Endometrial microvascular endothelial cells (primary cell): ENCODE results near the gene MUTYH. TPM values are rescaled to one million over a fixed set of nuclear protein-coding genes. Genes with fewer than 3 reads are reported as not detected.

Source experiments
- in situ Hi-C: cut with HindIII; loops from 2 replicates; pipeline ENCODE4 v1.10.0; 2017; ENCODE audit warnings: low sequenced_read_pairs, low pct_unique_long_range_greater_than_20kb; ENCODE audit errors: inconsistent ontology term
- total RNA-seq: library from RNA; depleted of rRNA; stranded (reverse); fragments of >200 nt; gene quantifications from one replicate; pipeline ENCODE4 v1.2.3, GENCODE V29; 2015; ENCODE audit errors: inconsistent ontology term

Gene MUTYH
- total RNA-seq, 1 donor from 2014 or later = 15.2 TPM

DNA sequence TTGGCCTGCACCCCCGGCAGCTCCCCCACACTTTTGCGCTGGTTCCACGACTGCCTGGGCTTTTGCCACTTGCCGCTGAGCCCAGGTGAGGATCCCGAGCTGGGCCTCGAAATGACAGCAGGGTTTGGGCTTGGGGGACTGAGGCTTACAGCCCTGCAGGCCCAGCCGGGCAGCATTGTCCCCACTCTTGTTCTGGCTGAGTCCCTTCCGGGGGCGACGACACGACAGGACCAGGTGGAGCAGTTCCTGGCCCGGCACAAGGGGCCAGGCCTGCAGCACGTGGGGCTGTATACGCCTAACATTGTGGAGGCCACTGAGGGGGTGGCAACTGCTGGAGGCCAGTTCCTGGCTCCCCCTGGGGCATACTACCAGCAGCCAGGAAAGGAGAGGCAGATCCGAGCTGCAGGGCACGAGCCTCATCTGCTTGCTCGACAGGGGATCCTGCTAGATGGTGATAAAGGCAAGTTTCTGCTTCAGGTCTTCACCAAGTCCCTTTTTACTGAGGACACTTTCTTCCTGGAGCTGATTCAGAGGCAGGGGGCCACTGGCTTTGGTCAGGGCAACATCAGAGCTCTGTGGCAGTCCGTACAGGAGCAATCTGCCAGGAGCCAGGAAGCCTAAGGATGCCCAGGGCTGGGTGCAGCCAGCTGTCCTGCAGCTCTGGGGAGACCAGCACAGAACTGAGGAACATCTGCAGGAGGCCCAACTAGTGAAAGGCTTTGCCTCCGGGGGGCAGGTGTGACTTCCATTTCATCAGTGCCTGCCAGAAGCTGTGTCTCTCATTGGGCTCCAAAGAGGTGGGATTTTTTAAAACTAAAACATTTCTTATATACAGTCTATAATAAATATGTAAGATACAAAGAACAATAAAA lies 12.4 kb downstream of the MUTYH start:
- in situ Hi-C loops = no loop called here

- in situ Hi-C loops = no loop called here
These were observed 13.3 kb downstream of the MUTYH start, which contains the start of gene HPDL for GRCh38 chr1:45326627-45327623. HPDL (plus strand) TSS chr1:45326895; CDS start chr1:45327149, 254 bp downstream.

- in situ Hi-C loops = no loop called here
These were observed 14.3 kb downstream of the MUTYH start for GRCh38 chr1:45325851-45326506.

- in situ Hi-C loops = no loop called here
These were observed 17.7 kb downstream of the MUTYH start for GRCh38 chr1:45322486-45323040.

DNA sequence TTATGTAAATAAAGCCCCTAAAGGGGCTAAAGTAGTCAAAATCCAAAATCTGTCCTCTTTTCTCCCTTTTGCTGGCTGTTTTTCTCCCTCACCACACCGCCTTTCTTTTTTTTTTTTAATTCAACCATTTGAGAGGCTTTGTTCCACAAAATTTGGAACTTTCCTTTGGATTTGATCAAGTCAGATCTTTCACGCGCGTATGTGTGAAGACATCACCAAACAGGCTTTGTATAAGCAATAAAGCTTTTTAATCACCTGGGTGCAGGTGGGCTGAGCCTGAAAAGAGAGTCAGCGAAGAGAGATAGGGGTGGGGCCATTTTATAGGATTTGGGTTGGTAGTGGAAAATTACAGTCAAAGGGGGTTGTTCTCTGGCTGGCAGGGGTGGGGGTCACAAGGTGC lies 18.8 kb downstream of the MUTYH start:
- in situ Hi-C loops = no loop called here

DNA sequence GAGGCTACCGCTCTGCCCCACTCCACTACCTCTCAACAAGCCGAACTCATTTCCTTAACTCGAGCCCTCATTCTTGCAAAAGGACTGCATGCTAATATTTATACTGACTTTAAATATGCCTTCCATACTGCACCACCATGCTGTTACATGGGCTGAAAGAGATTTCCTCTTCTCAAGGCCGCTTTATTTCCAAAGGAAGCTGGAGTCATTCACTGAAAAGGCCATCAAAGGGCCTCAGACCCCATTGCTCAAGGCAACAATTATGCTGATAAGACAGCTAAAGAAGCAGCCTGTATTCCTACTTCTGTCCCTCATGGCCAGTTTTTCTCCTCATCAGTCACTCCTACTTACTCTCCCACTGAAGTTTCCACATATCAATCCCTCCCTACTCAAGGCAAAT lies 20.5 kb downstream of the MUTYH start:
- in situ Hi-C loops = no loop called here

DNA sequence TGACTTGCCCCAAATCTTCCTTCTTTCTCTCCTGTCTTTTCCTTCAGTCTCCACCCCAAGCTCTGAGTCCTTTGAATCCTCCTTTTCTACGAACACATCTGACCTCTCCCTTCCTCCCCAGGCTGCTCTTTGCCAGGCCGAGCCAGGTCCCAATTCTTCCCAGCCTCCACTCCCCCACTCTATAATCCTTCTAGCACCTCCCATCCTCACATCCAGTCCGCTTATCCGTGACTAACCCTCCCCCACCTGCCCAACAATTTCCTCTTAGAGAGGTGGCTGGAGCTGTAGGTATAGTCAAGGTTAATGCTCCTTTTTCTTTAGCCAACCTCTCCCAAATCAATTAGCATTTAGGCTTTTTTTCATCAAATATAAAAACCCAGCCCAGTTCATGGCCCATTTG lies 23.1 kb downstream of the MUTYH start:
- in situ Hi-C loops = no loop called here

- in situ Hi-C loops = no loop called here
These were observed 26.0 kb downstream of the MUTYH start for GRCh38 chr1:45314266-45314665.

- in situ Hi-C loops = no loop called here
These were observed 33.3 kb downstream of the MUTYH start for GRCh38 chr1:45306905-45307304.

DNA sequence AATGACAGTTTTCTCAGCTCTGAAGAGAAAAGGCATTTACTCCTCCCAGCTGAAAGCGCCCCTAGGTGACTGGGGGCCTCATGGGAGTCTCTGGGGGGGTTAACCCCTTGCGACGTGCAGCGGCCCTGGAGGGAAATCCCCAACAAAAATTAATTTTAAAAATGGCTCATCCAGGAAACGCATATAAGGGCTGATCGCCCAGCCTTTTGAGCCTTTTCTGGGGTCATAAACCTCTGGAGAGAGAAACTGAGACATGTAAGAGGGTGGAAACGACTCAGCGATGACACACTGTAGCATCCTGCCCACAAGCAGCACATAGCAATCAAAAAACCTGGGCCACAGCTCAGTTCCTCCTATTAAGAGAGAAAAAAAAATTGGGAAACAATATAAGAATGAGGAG lies 33.9 kb downstream of the MUTYH start:
- in situ Hi-C loops = no loop called here

DNA sequence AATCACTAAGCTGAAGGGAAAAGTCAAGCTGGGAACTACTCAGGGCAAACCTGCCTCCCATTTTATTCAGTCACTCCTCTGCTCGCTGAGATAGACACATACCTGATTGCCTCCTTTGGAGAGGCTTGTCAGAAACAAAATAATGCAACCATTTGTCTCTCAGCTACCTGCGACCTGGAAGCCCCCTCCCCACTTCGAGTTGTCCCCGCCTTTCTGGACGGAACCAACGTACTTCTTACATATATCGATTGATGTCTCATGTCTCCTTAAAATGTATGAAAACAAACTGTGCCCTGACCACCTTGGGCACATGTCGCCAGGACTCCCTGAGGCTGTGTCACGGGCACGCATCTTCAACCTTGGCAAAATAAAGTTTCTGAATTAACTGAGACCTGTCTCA lies 35.0 kb downstream of the MUTYH start:
- in situ Hi-C loops = no loop called here

GRCh38 chr1:45304311-45305081 lies 35.7 kb downstream of the MUTYH start:
- in situ Hi-C loops = no loop called here

DNA sequence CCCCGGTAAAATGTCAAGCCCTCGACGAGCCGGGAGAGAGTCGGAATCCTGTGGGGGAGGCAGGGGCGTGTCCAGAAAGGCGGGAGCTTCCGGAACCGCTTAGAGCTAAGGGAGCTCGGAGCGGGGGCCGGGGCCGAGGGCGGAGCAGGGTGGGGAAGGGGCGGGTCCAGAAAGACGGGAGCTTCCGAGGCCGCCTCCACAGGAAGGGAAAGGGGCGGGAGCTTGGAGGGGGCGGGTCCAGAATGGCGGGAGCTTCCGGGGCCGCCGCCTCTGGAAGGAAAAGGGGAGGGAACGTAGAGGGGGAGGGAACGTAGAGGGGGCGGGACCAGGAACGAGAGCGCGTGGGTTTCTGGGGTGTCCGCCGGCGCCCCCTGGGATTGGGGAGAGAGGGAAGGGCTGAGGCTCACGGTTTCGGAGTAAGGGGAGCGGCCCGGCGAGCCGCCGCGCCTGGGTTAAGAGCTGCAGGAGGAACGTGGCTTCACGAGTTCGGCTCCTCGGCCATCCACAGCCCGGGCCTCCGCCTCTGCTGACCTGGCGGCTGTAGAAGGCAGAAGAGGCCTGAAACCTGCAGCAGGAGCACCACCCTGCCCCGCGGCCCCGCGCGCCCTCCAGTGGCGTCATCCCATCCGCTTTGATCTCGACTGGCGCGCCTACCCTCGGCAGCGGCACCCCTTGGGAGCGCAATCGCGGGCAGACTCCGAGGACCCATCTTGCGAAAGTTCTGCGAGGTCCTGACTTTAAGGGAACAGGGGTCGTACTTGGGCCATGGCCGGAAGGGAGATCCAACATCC lies 36.5 kb downstream of the MUTYH start:
- in situ Hi-C loops = no loop called here

GRCh38 chr1:45302505-45303150 lies 37.6 kb downstream of the MUTYH start:
- in situ Hi-C loops = no loop called here

DNA sequence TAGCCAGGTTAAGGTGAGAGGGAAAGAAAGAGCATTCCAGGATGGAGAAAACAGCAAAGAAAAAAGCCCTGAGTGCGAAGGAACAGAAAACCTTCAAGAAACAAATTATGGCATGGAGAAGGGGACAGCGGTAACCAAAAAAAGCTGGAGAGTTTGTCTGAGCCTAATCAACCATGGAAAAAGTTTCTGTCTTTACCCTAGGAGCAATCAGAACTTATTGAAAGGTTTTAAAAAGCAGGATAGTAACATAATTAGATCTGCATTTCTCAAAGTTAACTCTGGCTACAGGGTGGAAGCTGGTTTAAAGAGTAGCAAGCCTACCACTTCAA lies 39.6 kb downstream of the MUTYH start:
- in situ Hi-C loops = no loop called here

GRCh38 chr1:45299981-45300668 lies 40.1 kb downstream of the MUTYH start:
- in situ Hi-C loops = no loop called here

DNA sequence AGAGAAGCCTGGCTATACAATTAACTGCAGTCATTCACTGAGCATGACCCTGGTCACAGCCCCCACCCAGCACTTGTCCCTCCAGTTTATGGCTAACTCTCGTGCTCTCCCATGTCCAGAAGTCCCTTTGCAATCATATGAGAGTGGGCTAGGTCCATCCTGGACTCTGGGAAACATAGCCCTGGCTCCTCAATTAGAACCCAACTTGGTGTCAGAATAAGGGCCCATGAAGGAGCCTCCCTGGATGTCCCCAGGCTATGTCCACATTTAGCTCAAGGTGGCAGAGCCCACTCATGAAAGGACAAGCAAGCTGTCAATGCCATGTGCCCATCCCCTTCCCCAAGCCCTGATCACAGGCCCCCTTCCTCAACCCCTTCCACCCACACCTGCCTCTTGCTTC lies 40.9 kb downstream of the MUTYH start:
- in situ Hi-C loops = no loop called here
